GM06990 (cell line): ENCODE results near the gene NKX2-2.

Experiments used
- DNase-seq: peaks from one replicate; pipeline ENCODE4 v3.0.0-alpha.2; 2011; ENCODE audit not compliant: insufficient read length; ENCODE audit errors: extremely low read depth
- H3K27me3 ChIP-seq: replicated peaks from 2 replicates; pipeline ENCODE4 v1.6.0; 2011; ENCODE audit warnings: low read length; ENCODE audit not compliant: control insufficient read depth, insufficient read depth
- H3K36me3 ChIP-seq: 2 replicates; pipeline ENCODE4 v1.5.1; 2011; ENCODE audit warnings: low read length; ENCODE audit not compliant: control insufficient read depth, insufficient read depth
- H3K4me3 ChIP-seq: replicated peaks from 2 replicates; pipeline ENCODE4 v1.5.1; 2011; ENCODE audit warnings: low read depth, mild to moderate bottlenecking, control low read depth, low read length
- TF ChIP-seq, protein P1 (sequence below): IDR thresholded peaks from 2 replicates; pipeline ENCODE4 v1.5.1; 2011; ENCODE audit warnings: low read length, control low read depth, mild to moderate bottlenecking, inconsistent platforms; ENCODE audit not compliant: insufficient read depth, poor library complexity, severe bottlenecking

The NKX2-2 gene

DNA sequence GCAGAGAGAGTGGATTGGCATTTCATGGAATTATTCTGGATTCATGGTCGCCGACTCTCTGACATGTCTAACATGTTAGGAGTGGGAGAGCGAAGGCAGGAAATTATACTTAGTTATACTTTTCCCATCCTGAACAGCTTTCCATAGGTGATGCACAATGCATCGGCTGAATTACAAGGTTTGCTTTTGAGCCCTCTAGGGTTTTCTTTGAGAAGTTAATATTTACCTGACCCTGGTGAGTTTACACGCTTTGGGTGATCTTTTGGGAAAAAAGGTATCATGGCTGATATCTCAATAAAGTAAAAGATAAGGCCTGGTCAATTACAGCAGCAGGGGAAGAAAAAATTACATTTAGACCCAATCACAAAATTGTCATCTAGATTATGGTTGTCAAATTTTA, 14.0 kb upstream of the NKX2-2 start:
- Histone ChIP-seq H3K36me3 (no peaks in the 10 kb centered on the region), H3K4me3 (no peak overlapping the region), H3K27me3 (peaks cover 4% of the 10 kb centered on the region)
- no peak for DNase-seq
- TF ChIP-seq, protein P1, sequence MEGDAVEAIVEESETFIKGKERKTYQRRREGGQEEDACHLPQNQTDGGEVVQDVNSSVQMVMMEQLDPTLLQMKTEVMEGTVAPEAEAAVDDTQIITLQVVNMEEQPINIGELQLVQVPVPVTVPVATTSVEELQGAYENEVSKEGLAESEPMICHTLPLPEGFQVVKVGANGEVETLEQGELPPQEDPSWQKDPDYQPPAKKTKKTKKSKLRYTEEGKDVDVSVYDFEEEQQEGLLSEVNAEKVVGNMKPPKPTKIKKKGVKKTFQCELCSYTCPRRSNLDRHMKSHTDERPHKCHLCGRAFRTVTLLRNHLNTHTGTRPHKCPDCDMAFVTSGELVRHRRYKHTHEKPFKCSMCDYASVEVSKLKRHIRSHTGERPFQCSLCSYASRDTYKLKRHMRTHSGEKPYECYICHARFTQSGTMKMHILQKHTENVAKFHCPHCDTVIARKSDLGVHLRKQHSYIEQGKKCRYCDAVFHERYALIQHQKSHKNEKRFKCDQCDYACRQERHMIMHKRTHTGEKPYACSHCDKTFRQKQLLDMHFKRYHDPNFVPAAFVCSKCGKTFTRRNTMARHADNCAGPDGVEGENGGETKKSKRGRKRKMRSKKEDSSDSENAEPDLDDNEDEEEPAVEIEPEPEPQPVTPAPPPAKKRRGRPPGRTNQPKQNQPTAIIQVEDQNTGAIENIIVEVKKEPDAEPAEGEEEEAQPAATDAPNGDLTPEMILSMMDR, result no peak

DNA sequence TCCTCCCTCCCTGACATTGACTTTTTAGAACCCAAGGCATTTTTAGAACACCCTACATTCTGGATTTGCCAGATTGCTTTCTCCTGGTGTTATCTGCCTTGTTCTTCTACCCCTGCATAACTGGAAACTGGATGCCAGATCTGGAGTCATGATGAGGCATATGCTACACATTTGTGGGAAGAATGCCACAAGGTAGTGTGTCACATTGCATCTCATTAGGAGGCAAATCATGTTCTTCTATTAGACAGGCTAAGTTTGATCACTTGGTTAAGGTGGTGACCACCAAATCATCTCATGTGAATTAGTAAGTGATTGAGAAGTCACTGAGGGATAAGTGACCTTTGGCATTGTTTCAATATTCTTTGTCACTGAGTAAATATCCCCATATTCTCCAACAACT, 12.9 kb upstream of the NKX2-2 start:
- TF ChIP-seq, protein P1, result no peak
- Histone ChIP-seq H3K27me3 (peaks cover 4% of the 10 kb centered on the region), H3K36me3 (no peaks in the 10 kb centered on the region), H3K4me3 (no peak overlapping the region)
- DNase-seq, result no peak

DNA sequence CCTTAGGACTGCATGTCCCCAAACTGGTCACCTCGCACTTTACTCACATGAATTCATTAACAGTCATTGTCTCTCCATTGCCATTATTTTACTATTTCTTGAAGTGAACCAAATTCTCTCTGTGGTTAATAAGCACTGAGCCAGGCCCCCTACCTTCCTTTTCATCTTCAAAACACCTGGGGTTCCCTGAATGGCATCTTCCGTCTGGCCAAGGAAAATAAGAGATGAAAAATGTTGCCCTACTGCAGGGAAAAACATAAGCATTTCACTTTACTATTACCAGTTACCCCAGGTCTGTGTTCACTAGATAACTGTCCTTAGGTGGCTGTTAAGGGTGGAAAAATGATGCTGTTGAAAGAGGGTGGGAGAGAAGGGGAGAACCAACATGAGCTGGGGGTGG, 10.0 kb upstream of the NKX2-2 start:
- TF ChIP-seq, protein P1, result no peak
- peaks cover 4% of the 10 kb centered on the region for H3K27me3 ChIP-seq
- H3K36me3 ChIP-seq, result no peaks in the 10 kb centered on the region
- no peak overlapping the region for H3K4me3 ChIP-seq
- no peak for DNase-seq

DNA sequence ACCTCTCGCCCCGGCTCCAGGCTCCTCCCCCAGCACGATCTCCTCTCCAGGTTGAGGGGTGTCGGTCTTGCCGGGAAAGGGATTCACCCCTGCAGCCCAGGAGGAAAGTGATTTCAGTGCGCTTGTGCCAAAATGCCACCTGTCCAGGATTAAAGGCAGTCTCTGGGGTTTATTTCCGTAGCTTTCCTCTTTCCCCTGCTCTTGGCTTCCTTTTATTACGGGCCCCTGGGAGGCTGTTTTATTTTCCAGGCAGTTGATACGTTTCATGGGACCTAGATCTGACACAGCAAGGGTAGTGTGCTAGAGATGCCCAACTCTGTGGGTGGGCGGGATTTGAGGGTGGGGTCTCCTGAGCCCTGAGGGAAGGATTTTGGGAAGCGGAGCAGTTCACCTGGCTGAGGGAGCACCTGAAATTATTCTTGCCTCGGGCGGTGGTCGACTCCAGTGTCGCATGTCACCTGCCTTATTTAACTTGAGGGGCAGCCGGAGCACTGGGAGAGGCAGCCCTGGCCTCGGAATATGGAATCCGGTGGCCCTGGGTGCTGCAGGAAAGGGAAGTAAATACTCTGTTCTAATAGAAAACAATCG, 9.5 kb upstream of the NKX2-2 start:
- no peaks in the 10 kb centered on the region for H3K36me3 ChIP-seq
- DNase-seq, result no peak
- no peak overlapping the region for H3K4me3 ChIP-seq
- TF ChIP-seq, protein P1, result no peak
- H3K27me3 ChIP-seq, result peaks cover 4% of the 10 kb centered on the region

DNA sequence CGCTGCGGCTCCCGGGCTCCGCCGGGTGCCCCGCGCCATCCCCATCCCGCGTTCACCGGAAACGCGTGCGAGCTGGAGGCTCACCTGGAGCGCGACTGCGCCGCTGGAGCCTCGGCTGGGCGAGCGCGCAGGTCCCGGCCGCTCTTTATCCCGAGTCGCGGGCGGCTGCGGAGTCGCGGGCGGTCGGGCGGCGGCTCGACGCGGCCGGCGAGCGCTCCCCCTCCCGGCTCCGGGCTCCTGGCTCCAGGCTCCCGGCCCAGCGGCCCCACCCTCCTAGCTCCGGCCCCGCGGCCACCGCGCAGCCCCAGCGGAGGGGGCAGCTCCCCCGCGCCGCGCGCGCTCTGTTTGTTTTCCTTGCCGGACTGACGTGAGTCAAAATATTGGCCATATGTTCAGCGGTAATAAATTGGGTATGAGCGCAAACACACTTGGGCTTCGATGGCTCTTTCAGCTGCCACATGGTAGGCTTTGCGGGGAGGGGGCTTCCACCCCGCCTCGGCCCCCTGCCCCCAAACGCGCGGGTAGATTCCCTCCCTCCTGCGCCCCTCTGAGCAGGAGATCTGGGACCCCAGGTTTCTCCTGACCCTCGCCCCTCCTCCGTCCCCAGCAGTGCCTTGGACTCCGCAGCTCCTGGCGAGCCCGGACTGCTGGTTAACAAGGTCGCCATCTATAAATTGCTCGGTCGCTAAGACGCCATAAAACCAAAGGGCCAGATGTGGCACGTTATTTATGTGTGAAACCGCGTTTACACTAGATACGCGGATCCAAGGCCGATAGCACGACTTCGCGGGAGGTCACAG, 8.8 kb upstream of the NKX2-2 start:
- Histone ChIP-seq H3K4me3 (no peak overlapping the region), H3K36me3 (no peaks in the 10 kb centered on the region), H3K27me3 (peaks cover 4% of the 10 kb centered on the region)
- DNase-seq, result no peak
- TF ChIP-seq, protein P1, result no peak
